PC-9 (cell line): ENCODE data around the gene DTNBP1. TPM values are rescaled to one million over a fixed set of nuclear protein-coding genes. Genes with fewer than 3 reads are reported as not detected.

Source experiments
- BruUV-seq: library from RNA; stranded (reverse); fragments of 400-500 nt; replicated peaks from 2 replicates; lab custom pipeline; 2021; lab: Mats Ljungman, UMichigan
- CTCF ChIA-PET: fragments of 300-600 bp; sonication (Branson Sonifier 250); formaldehyde crosslinking; loops from one replicate; lab custom pipeline; 2022; ENCODE audit warnings: antibody characterized with exemption; lab: Charles Lee
- POLR2A ChIA-PET: fragments of 300-600 bp; sonication (Branson Sonifier 250); formaldehyde crosslinking; loops from one replicate; lab custom pipeline; 2022; ENCODE audit warnings: antibody characterized with exemption; ENCODE audit not compliant: unreplicated experiment; lab: Charles Lee
- DNase-seq, 2 experiments: peaks; one replicate each; pipeline versions ENCODE4 v3.0.0 to v3.0.0-alpha.2; 2015 to 2022; ENCODE audit warnings: mixed read lengths in 1 of 2
- H2AFZ ChIP-seq: fragments of 200-600 bp; sonication (generic); 2 replicates; pipeline ENCODE4 v1.8.1; 2017; ENCODE audit warnings: antibody characterized with exemption
- H3F3A ChIP-seq: fragments of 200-600 bp; sonication (generic); 2 replicates; pipeline ENCODE4 v1.8.1; 2017; ENCODE audit warnings: antibody characterized with exemption, mild to moderate bottlenecking, low read depth; ENCODE audit not compliant: insufficient read depth
- H3K27ac ChIP-seq: fragments of 200-600 bp; sonication (generic); 2 replicates; pipeline ENCODE4 v1.6.1; 2016; ENCODE audit warnings: mixed run types
- H3K27me3 ChIP-seq: fragments of 200-600 bp; sonication (generic); 2 replicates; pipeline ENCODE4 v1.6.1; 2016; ENCODE audit warnings: low read depth, mixed run types; ENCODE audit not compliant: insufficient read depth
- H3K36me3 ChIP-seq: fragments of 200-600 bp; sonication (generic); 2 replicates; pipeline ENCODE4 v1.6.1; 2016; ENCODE audit warnings: low read depth, mixed run types
- H3K4me1 ChIP-seq: fragments of 200-600 bp; sonication (generic); replicated peaks from 2 replicates; pipeline ENCODE4 v1.6.1; 2016; ENCODE audit warnings: mixed run types; ENCODE audit not compliant: insufficient read depth
- H3K4me2 ChIP-seq: fragments of 200-600 bp; sonication (generic); 2 replicates; pipeline ENCODE4 v1.6.1; 2017; ENCODE audit warnings: mixed run types
- H3K4me3 ChIP-seq: fragments of 200-600 bp; sonication (generic); 2 replicates; pipeline ENCODE4 v1.6.1; 2016; ENCODE audit warnings: mixed run types
- H3K79me2 ChIP-seq: fragments of 200-600 bp; sonication (generic); 2 replicates; pipeline ENCODE4 v1.6.1; 2017; ENCODE audit warnings: low read depth, mixed run types
- H3K9me2 ChIP-seq: fragments of 200-600 bp; sonication (generic); 2 replicates; pipeline ENCODE4 v1.8.1; 2017; ENCODE audit warnings: mild to moderate bottlenecking; ENCODE audit not compliant: insufficient read depth
- H3K9me3 ChIP-seq: fragments of 200-600 bp; sonication (generic); 2 replicates; pipeline ENCODE4 v1.8.1; 2016; ENCODE audit warnings: low read depth; ENCODE audit not compliant: insufficient read depth
- H4K20me1 ChIP-seq: fragments of 200-600 bp; sonication (generic); 2 replicates; pipeline ENCODE4 v1.8.1; 2017; ENCODE audit not compliant: insufficient read depth
- CTCF ChIP-seq: fragments of 200-600 bp; sonication (generic); conservative IDR thresholded peaks from 2 replicates; pipeline ENCODE4 v1.6.1; 2017; ENCODE audit warnings: mixed run types, antibody characterized with exemption, mild to moderate bottlenecking, moderate library complexity
- EZH2 ChIP-seq: fragments of 200-600 bp; sonication (generic); IDR thresholded peaks from 2 replicates; pipeline ENCODE4 v1.8.0; 2017; ENCODE audit warnings: antibody characterized with exemption, low read depth
- intact Hi-C: fragments of 100-400 bp; cut with micrococcal nuclease; formaldehyde crosslinking; loops from one replicate; pipeline ENCODE4 v1.10.0; 2022; ENCODE audit not compliant: unreplicated experiment
- total RNA-seq: library from RNA; stranded (reverse); gene quantifications from 2 replicates; pipeline ENCODE4 v1.2.3, GENCODE V29; 2021

DTNBP1 gene
- total RNA-seq, 1 experiment from 2014 or later: 9.1 TPM

DNA sequence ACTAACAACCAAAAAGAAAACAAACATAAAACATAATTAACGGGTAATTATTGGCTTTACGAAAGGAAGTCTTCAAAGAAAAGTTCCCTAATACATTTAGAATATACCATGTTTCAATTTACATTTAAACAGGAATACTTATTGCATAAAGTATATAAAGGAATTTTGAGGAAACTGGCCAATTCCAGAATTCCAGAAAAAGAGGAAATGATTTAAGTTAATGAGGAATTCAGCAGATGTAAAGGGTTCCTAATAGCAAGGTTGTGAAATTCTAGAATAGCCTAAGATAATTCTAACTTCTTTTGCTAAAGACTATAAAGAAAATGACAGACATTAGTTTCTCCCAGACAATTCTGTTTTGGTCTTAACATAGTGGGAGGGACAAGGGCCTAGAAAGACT, 35.0 kb downstream of the DTNBP1 start:
- POLR2A ChIA-PET: no interaction called here
- H3K36me3 ChIP-seq: no peaks in the 10 kb centered on the region
- DNase-seq: no peak
- H2AFZ ChIP-seq: no peak overlapping the region
- intact Hi-C loops: no loop called here
- no peaks in the 10 kb centered on the region; the same call in 1 of the 2 replicates for H4K20me1 ChIP-seq
- no peak for TF ChIP-seq CTCF
- no peak for TF ChIP-seq EZH2
- CTCF ChIA-PET: no interaction called here
- no peaks in the 10 kb centered on the region for H3K9me3 ChIP-seq
- no peak overlapping the region for H3K4me3 ChIP-seq
- H3K4me1 ChIP-seq: no peaks in the 10 kb centered on the region
- no TSS peak for BruUV-seq
- no peaks in the 10 kb centered on the region for H3K27me3 ChIP-seq
- no peaks in the 10 kb centered on the region for H3K79me2 ChIP-seq
- H3F3A ChIP-seq: no peaks in the 10 kb centered on the region
- H3K27ac ChIP-seq: no peak overlapping the region
- H3K4me2 ChIP-seq: no peak overlapping the region
- no peaks in the 10 kb centered on the region for H3K9me2 ChIP-seq

GRCh38 chr6:15626878-15627674, 35.8 kb downstream of the DTNBP1 start:
- TF ChIP-seq CTCF: no peak
- TF ChIP-seq EZH2: no peak
- Histone ChIP-seq H3K36me3 (no peaks in the 10 kb centered on the region), H3K9me2 (no peaks in the 10 kb centered on the region), H3K79me2 (no peaks in the 10 kb centered on the region), H3K4me1 (no peaks in the 10 kb centered on the region), H3K9me3 (no peaks in the 10 kb centered on the region), H3K4me2 (no peak overlapping the region), H3F3A (no peaks in the 10 kb centered on the region), H3K4me3 (no peak overlapping the region), H3K27ac (no peak overlapping the region), H4K20me1 (no peaks in the 10 kb centered on the region; the same call in 1 of the 2 replicates), H3K27me3 (no peaks in the 10 kb centered on the region), H2AFZ (no peak overlapping the region)
- intact Hi-C loops: no loop called here
- POLR2A ChIA-PET: no interaction called here
- CTCF ChIA-PET: interaction anchor here (0.6 kb wide), 1 partner anchor 1440 kb away, joined by 3 read pairs; no protein-coding TSS in a partner anchor
- DNase-seq: no peak
- no TSS peak for BruUV-seq

DNA sequence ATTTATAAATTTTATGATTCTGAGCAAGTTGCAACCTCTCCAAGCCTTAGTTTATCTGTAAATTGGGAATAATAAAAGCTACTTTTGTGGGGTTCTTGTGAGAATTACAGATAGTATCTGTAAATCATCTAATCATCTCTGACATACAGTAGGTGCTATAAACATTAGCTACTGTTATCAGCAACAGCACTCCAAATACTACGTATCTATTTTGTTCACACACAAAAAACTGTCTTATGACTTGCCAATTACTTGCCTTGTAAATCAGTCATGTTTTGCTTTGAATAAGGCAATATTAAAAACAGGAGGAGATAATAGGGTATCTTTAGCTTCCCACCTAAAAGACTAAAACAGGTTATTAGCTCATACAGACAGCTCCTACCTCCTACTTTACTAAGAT, 36.7 kb downstream of the DTNBP1 start:
- H3K36me3 ChIP-seq: no peaks in the 10 kb centered on the region
- TF ChIP-seq EZH2 (no peak), CTCF (no peak)
- no peak overlapping the region for H3K4me3 ChIP-seq
- no peaks in the 10 kb centered on the region for H3K9me2 ChIP-seq
- H3K4me2 ChIP-seq: no peak overlapping the region
- no peak overlapping the region for H2AFZ ChIP-seq
- intact Hi-C loops: no loop called here
- no peaks in the 10 kb centered on the region for H3K4me1 ChIP-seq
- no peaks in the 10 kb centered on the region for H3K79me2 ChIP-seq
- BruUV-seq: no TSS peak
- CTCF ChIA-PET: interaction anchor here (0.5 to 0.9 kb wide), 2 partner anchors 10 to 67 kb away, joined by 3 read pairs; no protein-coding TSS in a partner anchor
- H3K27me3 ChIP-seq: no peaks in the 10 kb centered on the region
- H3K9me3 ChIP-seq: no peaks in the 10 kb centered on the region
- H4K20me1 ChIP-seq: no peaks in the 10 kb centered on the region; the same call in 1 of the 2 replicates
- H3F3A ChIP-seq: no peaks in the 10 kb centered on the region
- no peak for DNase-seq
- POLR2A ChIA-PET: no interaction called here
- no peak overlapping the region for H3K27ac ChIP-seq
